HG03039 (cell line): ENCODE results near the gene PLCB2.

ENCODE experiments used
- ATAC-seq: cut with Tn5 transposase; IDR thresholded peaks from one replicate; pipeline ENCODE4 v1.9.1; 2021; ENCODE audit warnings: mild to moderate bottlenecking, moderate library complexity; ENCODE audit not compliant: unreplicated experiment

Gene PLCB2

DNA sequence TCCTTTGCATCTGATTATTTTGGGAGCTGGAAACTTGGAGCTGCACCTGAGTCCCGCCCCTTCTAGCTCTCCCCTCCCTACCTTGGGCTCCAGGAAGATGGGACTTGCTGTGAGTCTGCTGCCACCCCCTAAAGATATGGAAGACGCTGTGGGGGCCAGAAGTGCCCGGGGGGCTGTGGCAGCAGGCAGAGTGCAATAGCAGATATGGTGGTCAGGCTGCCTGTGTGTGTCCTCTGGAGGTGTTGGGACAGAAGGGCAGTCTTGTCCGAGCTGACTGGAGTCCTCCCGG is 68.4 kb downstream of the PLCB2 start:
- ATAC-seq = no peak

DNA sequence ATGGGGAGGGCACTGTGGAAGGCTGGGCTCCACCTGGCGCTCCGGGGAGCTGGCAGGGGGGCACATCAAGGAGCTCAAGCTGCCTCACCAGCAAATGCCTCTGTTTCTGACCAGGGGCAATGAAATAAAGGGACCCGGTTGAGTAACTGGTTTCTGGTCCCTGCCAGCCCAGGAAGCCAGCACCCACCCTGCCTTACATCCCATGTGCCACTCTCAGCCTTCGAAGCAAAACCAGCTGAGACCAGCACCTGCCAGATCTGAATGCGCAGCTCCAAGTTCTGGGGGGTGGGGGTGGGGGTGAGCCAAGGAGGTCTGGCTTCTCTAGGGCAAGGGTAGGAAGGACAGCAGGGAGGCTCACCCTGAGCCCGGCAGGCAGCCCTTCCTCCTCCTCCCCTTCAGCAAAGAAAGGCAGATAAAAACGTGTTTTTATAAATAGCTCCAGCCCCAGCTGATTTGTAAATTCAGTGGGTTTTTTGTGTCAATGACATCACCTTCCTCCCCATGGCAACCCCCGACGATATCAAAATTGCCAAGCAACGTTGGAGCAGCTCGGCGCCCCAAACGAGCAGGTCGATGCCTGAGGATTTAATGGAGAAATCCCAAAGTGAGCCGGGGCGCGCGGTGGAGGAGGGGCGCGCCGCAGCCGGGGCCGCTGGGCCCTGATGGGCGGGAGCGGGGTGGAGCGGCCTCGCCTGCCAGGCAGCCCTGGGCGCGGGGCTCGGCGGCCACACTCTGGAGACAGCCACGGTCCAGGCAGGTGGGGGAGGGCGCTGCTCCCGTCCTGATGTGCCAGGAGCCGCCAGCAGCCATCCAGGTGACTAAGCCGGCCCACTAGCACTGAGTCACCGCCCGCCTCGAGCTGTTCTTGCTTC is 69.0 kb downstream of the PLCB2 start, which contains the start of gene PAK6:
Gene PAK6 (plus strand): TSS at position 532 of the 872 bp plus-strand sequence. CDS start 25,723 bp downstream, outside the sequence.
- ATAC-seq = no peak
